ENCODE measurements around the gene TM7SF2. TPM values are rescaled to one million over a fixed set of nuclear protein-coding genes. Genes with fewer than 3 reads are reported as not detected.

Gene TM7SF2
- total RNA-seq, 1 experiment from 2014 or later = 74.8 TPM

DNA sequence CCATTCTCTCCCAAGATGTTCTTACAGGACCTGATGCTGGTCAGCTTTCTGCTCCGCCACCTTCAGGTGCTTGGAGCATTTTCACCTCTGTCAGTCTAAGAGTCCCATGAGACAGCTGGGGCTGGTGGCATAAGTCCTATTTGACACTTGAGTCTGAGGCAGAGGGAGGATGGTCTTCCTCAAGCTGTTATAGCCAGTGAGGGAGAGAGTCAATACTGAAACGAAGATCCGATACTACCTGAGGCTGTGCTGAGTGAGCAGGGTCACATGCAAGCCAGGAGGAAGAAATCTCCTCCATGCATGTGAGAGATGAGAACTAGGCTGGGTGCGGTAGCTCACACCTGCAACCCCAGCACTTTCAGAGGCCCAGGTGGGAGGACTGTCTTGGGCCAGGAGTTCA is 22.1 kb upstream of the TM7SF2 start:
- Mint-ChIP-seq H3K27ac (no peak overlapping the region), H3K36me3 (ENCODE audit: insufficient read depth in 1 of 3, low read depth in 3 of 3) (peaks cover 4 to 39% (median 37%) of the 10 kb centered on the region in 3 experiments), H3K4me3 (no peak overlapping the region), H3K9me3 (no peaks in the 10 kb centered on the region), H3K27me3 (ENCODE audit: low read depth) (no peaks in the 10 kb centered on the region), H3K4me1 (peaks cover 5 to 7% of the 10 kb centered on the region in 2 experiments; a peak in 3 of 4 replicates)
- H3K23ac ChIP-seq (ENCODE audit: insufficient read length, low read depth, low read length) = no peak overlapping the region
- no peaks in the 10 kb centered on the region for H3K79me1 ChIP-seq (ENCODE audit: insufficient read depth, low read depth, low read length, poor library complexity, severe bottlenecking)
- H3K4me2 ChIP-seq (ENCODE audit: insufficient read depth, insufficient read length, low read length) = no peak overlapping the region
- no peak overlapping the region for H3K18ac ChIP-seq (ENCODE audit: insufficient read length, low read depth, low read length)
- no peaks in the 10 kb centered on the region for H3K79me2 ChIP-seq (ENCODE audit: insufficient read depth, low read length)
- no peak overlapping the region for H3K4ac ChIP-seq (ENCODE audit: low read depth, low read length)
- H3K4me1 ChIP-seq (ENCODE audit: insufficient read depth, low read length) = no peaks in the 10 kb centered on the region
- no peak overlapping the region for H2BK15ac ChIP-seq (ENCODE audit: low read depth, low read length)
- no peak for DNase-seq
- no peak overlapping the region for H3K14ac ChIP-seq (ENCODE audit: insufficient read depth, low read length)
- H3K27me3 ChIP-seq (ENCODE audit: insufficient read depth, low read length) = no peaks in the 10 kb centered on the region
- no peak overlapping the region for H2AK5ac ChIP-seq (ENCODE audit: insufficient read length, low read length)
- TF ChIP-seq, protein P1, sequence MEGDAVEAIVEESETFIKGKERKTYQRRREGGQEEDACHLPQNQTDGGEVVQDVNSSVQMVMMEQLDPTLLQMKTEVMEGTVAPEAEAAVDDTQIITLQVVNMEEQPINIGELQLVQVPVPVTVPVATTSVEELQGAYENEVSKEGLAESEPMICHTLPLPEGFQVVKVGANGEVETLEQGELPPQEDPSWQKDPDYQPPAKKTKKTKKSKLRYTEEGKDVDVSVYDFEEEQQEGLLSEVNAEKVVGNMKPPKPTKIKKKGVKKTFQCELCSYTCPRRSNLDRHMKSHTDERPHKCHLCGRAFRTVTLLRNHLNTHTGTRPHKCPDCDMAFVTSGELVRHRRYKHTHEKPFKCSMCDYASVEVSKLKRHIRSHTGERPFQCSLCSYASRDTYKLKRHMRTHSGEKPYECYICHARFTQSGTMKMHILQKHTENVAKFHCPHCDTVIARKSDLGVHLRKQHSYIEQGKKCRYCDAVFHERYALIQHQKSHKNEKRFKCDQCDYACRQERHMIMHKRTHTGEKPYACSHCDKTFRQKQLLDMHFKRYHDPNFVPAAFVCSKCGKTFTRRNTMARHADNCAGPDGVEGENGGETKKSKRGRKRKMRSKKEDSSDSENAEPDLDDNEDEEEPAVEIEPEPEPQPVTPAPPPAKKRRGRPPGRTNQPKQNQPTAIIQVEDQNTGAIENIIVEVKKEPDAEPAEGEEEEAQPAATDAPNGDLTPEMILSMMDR (conservative IDR thresholded peaks at IDR 0.05) = no peak
- no peak overlapping the region for H2AFZ ChIP-seq (ENCODE audit: low read length)
- no peak overlapping the region for H4K8ac ChIP-seq (replicated peaks; ENCODE audit: insufficient read length, low read depth, low read length)
- H3K56ac ChIP-seq (ENCODE audit: insufficient read length, low read depth, low read length) = no peak overlapping the region
- H2BK120ac ChIP-seq (ENCODE audit: low read depth, low read length, poor library complexity, severe bottlenecking) = no peak overlapping the region
- H4K91ac ChIP-seq (ENCODE audit: insufficient read length, low read depth, low read length) = no peak overlapping the region
- no peak overlapping the region for H3T11ph ChIP-seq (ENCODE audit: low read length)
- H3K23me2 ChIP-seq (ENCODE audit: insufficient read length, low read depth, low read length, poor library complexity, severe bottlenecking) = peaks cover 3% of the 10 kb centered on the region
- no peak overlapping the region for H2BK5ac ChIP-seq (ENCODE audit: insufficient read length, low read length)
- no peak overlapping the region for H3K9ac ChIP-seq (ENCODE audit: extremely low read depth, insufficient read length, low read length)
- H4K5ac ChIP-seq (ENCODE audit: insufficient read length, low read depth, low read length) = no peak overlapping the region
- H3K9me3 ChIP-seq (ENCODE audit: control insufficient read depth, low read depth, low read length) = no peaks in the 10 kb centered on the region
- H3K27ac ChIP-seq (ENCODE audit: insufficient read length, low read depth, low read length) = no peak overlapping the region
- H2BK20ac ChIP-seq (ENCODE audit: low read depth, low read length, poor library complexity, severe bottlenecking) = no peak overlapping the region
- no peak overlapping the region for H2BK12ac ChIP-seq (ENCODE audit: insufficient read length, low read depth, low read length)
- no CpG with 5 or more reads among the region's 4 CpGs for WGBS (ENCODE audit: extremely low coverage, insufficient read length, low lambda C conversion rate)
- H4K20me1 ChIP-seq (ENCODE audit: control insufficient read depth, insufficient read depth, insufficient read length) = peaks cover 3% of the 10 kb centered on the region
